K562 (cell line): Measurements from ENCODE around the gene VWA3A.
A peak's percentile ranks its signal among the peaks of the same experiment; 100 is the strongest.

Source experiments
- CTCF ChIP-seq, 3 experiments: IDR thresholded peaks in 2 of 3; conservative IDR thresholded peaks in 1 of 3; 2 replicates each; pipeline ENCODE4 v1.5.1; 2011 to 2012; ENCODE audit warnings: low read length in 3 of 3, mild to moderate bottlenecking in 3 of 3, control low read depth in 2 of 3, improper control_type of control experiment in 1 of 3, inconsistent platforms in 1 of 3, low read depth in 1 of 3, mixed read lengths in 1 of 3, moderate library complexity in 1 of 3; ENCODE audit not compliant: insufficient read depth in 2 of 3
- ETS2 ChIP-seq: IDR thresholded peaks from 2 replicates; pipeline ENCODE4 v1.6.1; 2016; ENCODE audit warnings: borderline replicate concordance, missing genetic modification characterization, mild to moderate bottlenecking, moderate library complexity, missing compliant biosample characterization; ENCODE audit not compliant: poor library complexity, severe bottlenecking
- EZH2 ChIP-seq: IDR thresholded peaks from 2 replicates; pipeline ENCODE4 v1.6.1; 2012; ENCODE audit warnings: low read depth, mild to moderate bottlenecking, inconsistent platforms, low read length, borderline replicate concordance
- GABPA ChIP-seq: fragments of 200-800 bp; sonication (Bioruptor generic); conservative IDR thresholded peaks from 2 replicates; pipeline ENCODE4 v1.6.1; 2016; ENCODE audit warnings: low read depth, missing genetic modification characterization, missing compliant biosample characterization
- IRF2 ChIP-seq: sonication (generic); formaldehyde crosslinking; IDR thresholded peaks from 2 replicates; pipeline ENCODE4 v1.8.1; 2022; ENCODE audit warnings: mild to moderate bottlenecking, missing genetic modification reagents
- PATZ1 ChIP-seq: fragments of 250-450 bp; sonication (Bioruptor Pico); IDR thresholded peaks from 2 replicates; pipeline ENCODE4 v1.5.0; 2020; ENCODE audit warnings: mild to moderate bottlenecking, borderline replicate concordance
- RBM25 ChIP-seq: fragments of 200-400 bp; formaldehyde crosslinking; IDR thresholded peaks from 2 replicates; pipeline ENCODE4 v1.6.1; 2018; ENCODE audit warnings: low read length, low read depth, moderate library complexity; ENCODE audit not compliant: severe bottlenecking
- SIX5 ChIP-seq, 2 experiments: IDR thresholded peaks; 2 replicates each; pipeline ENCODE4 v1.6.1; 2011; ENCODE audit warnings: low read length in 2 of 2, borderline replicate concordance in 1 of 2, low read depth in 1 of 2, mild to moderate bottlenecking in 1 of 2, moderate library complexity in 1 of 2; ENCODE audit not compliant: insufficient read depth in 1 of 2
- XRCC3 ChIP-seq: fragments of 450-650 bp; IDR thresholded peaks from 2 replicates; pipeline ENCODE4 v1.6.1; 2017; ENCODE audit warnings: mild to moderate bottlenecking, moderate library complexity
- ZFP91 ChIP-seq: sonication (generic); formaldehyde crosslinking; IDR thresholded peaks from 2 replicates; pipeline ENCODE4 v1.8.0; 2022; ENCODE audit warnings: mild to moderate bottlenecking, missing genetic modification reagents
- TF ChIP-seq, protein P1 (sequence below), 2 experiments: fragments of 450-650 bp in 1 of 2; sonication (generic) in 1 of 2; formaldehyde crosslinking in 1 of 2; IDR thresholded peaks in 1 of 2; conservative IDR thresholded peaks in 1 of 2; 2 replicates each; pipeline versions ENCODE4 v1.6.1 to v1.8.1; 2016 to 2023; ENCODE audit warnings: mild to moderate bottlenecking in 2 of 2, moderate library complexity in 2 of 2, inconsistent platforms in 1 of 2, missing genetic modification reagents in 1 of 2

DNA sequence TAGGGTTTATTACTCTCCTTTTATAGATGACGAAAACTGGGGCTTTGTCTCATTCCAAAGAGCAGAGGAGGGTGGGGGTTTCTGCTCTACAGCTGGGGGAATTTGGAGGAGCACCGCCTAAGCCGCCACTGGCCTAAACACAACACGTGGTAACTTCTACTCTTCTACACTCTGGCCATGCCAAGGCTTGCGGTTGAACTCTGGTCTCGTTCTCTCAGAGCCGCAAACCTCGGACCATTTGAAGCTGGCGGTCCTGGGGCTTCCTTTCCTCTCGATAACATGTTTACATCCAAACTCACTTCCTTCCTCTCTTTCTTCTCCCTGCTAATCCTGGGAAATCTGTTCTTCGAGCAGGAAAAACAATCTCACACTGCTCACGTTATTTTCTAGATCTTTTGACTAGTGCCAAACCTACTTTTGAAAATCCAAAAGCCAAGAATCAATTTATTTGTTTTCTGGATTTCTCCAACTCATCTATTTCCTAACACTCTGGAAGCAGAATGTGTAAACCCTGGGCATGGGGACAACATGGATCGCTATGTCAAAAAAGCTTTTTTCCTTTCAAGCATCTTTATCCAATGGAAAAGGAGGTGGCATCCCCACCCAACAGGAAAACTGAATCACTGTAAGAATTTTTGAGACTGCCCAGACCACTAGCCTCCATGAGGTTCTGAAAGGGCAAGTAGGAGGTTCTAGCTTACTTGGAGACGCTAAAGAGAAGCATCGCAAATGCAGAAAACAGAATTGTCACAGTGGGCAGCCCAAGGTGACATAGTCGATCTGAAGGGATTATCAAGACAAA, 100.1 kb downstream of the VWA3A start:
- TF ChIP-seq CTCF (IDR thresholded peaks at IDR 0.05 in 2 of 3, conservative IDR thresholded peaks at IDR 0.05 in 1 of 3; ENCODE audit: insufficient read depth in 2 of 3, low read depth in 1 of 3, low read length in 3 of 3) = no peak
- no peak for TF ChIP-seq RBM25
- no peak for TF ChIP-seq IRF2 (CRISPR knock-in tag)
- TF ChIP-seq EZH2 = no peak
- TF ChIP-seq XRCC3 = no peak
- no peak for TF ChIP-seq PATZ1 (CRISPR knock-in tag)
- no peak for TF ChIP-seq ZFP91
- TF ChIP-seq, protein P1, sequence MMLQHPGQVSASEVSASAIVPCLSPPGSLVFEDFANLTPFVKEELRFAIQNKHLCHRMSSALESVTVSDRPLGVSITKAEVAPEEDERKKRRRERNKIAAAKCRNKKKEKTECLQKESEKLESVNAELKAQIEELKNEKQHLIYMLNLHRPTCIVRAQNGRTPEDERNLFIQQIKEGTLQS (IDR thresholded peaks at IDR 0.05) = no peak
- TF ChIP-seq, protein P1 (CRISPR knock-in tag; conservative IDR thresholded peaks at IDR 0.05) = no peak
- TF ChIP-seq GABPA = 0 out of 2 replicates have a peak, but pooled peaks have one; percentile 32
- no peak for TF ChIP-seq SIX5 (IDR thresholded peaks at IDR 0.05; ENCODE audit: borderline replicate concordance in 1 of 2, insufficient read depth in 1 of 2, low read depth in 1 of 2, low read length in 2 of 2)
- TF ChIP-seq ETS2 = no peak
